Activated T-cell treated with anti-CD3 and anti-CD28 coated beads, Interleukin-2, amount 50 U/mL, for 4 hours (primary cell): Measurements from ENCODE around the gene CDYL2. TPM values are rescaled to one million over a fixed set of nuclear protein-coding genes. Genes with fewer than 3 reads are reported as not detected.

ENCODE experiments used
- ATAC-seq, 2 donors: fragments of 200-7000 bp; cut with Tn5 transposase; one replicate each; pipeline ENCODE4 v1.10.0; 2021
- DNase-seq: peaks from one replicate; pipeline ENCODE4 v3.0.0-alpha.2; 2020
- H3K27me3 Mint-ChIP-seq: one replicate; pipeline ENCODE4 v1.8.0; 2021; ENCODE audit warnings: low read depth, mixed read lengths
- H3K36me3 Mint-ChIP-seq: one replicate; pipeline ENCODE4 v1.8.0; 2022; ENCODE audit warnings: mixed read lengths; ENCODE audit not compliant: insufficient read depth
- H3K4me1 Mint-ChIP-seq: one replicate; pipeline ENCODE4 v1.8.0; 2021; ENCODE audit warnings: low read depth, mixed read lengths
- H3K4me3 Mint-ChIP-seq: one replicate; pipeline ENCODE4 v1.8.0; 2021; ENCODE audit warnings: mild to moderate bottlenecking, moderate library complexity, mixed read lengths
- H3K9me3 Mint-ChIP-seq: one replicate; pipeline ENCODE4 v1.8.0; 2021; ENCODE audit warnings: mixed read lengths
- total RNA-seq, 3 donors: library from RNA; stranded (reverse); gene quantifications; one replicate each; pipeline ENCODE4 v1.2.1, GENCODE V29; 2021

CDYL2 gene
- total RNA-seq, 3 donors from 2014 or later = 15.3 to 19.8 (median 15.6) TPM

GRCh38 chr16:80695020-80695419, 109.4 kb downstream of the CDYL2 start:
- peaks cover 7% of the 10 kb centered on the region for H3K9me3 Mint-ChIP-seq
- ATAC-seq (no peak), DNase-seq (no peak)
- H3K4me3 Mint-ChIP-seq = no peak overlapping the region
- peaks cover 3% of the 10 kb centered on the region for H3K36me3 Mint-ChIP-seq
- H3K4me1 Mint-ChIP-seq = peaks cover 52% of the 10 kb centered on the region
- no peaks in the 10 kb centered on the region for H3K27me3 Mint-ChIP-seq

GRCh38 chr16:80693553-80693952, 110.8 kb downstream of the CDYL2 start:
- peak in 1 of 2 donors; percentile 74 for ATAC-seq
- DNase-seq = no peak
- Mint-ChIP-seq H3K27me3 (no peaks in the 10 kb centered on the region), H3K4me3 (no peak overlapping the region), H3K4me1 (peaks cover 48% of the 10 kb centered on the region), H3K9me3 (peaks cover 7% of the 10 kb centered on the region), H3K36me3 (peaks cover 3% of the 10 kb centered on the region)

- H3K27me3 Mint-ChIP-seq = no peaks in the 10 kb centered on the region
- ATAC-seq (no peak), DNase-seq (no peak)
- H3K9me3 Mint-ChIP-seq = peaks cover 7% of the 10 kb centered on the region
- H3K4me3 Mint-ChIP-seq = no peak overlapping the region
- peaks cover 42% of the 10 kb centered on the region for H3K4me1 Mint-ChIP-seq
- peaks cover 3% of the 10 kb centered on the region for H3K36me3 Mint-ChIP-seq
Measured at GRCh38 chr16:80692270-80692669, 112.1 kb downstream of the CDYL2 start.

- H3K36me3 Mint-ChIP-seq = peaks cover 3% of the 10 kb centered on the region
- ATAC-seq = no peak
- H3K27me3 Mint-ChIP-seq = no peaks in the 10 kb centered on the region
- H3K4me1 Mint-ChIP-seq = peaks cover 42% of the 10 kb centered on the region
- H3K9me3 Mint-ChIP-seq = peaks cover 7% of the 10 kb centered on the region
- H3K4me3 Mint-ChIP-seq = no peak overlapping the region
- DNase-seq = no peak
Measured at GRCh38 chr16:80691111-80691741, 113.2 kb downstream of the CDYL2 start.

GRCh38 chr16:80689487-80689886, 114.9 kb downstream of the CDYL2 start:
- no peaks in the 10 kb centered on the region for H3K27me3 Mint-ChIP-seq
- no peak for DNase-seq
- H3K4me1 Mint-ChIP-seq = peaks cover 28% of the 10 kb centered on the region
- no peaks in the 10 kb centered on the region for H3K9me3 Mint-ChIP-seq
- H3K36me3 Mint-ChIP-seq = peaks cover 6% of the 10 kb centered on the region
- no peak for ATAC-seq
- no peak overlapping the region for H3K4me3 Mint-ChIP-seq

GRCh38 chr16:80687606-80688005, 116.8 kb downstream of the CDYL2 start:
- DNase-seq (no peak), ATAC-seq (no peak)
- H3K4me1 Mint-ChIP-seq = peaks cover 14% of the 10 kb centered on the region
- H3K27me3 Mint-ChIP-seq = no peaks in the 10 kb centered on the region
- H3K36me3 Mint-ChIP-seq = peaks cover 17% of the 10 kb centered on the region
- H3K9me3 Mint-ChIP-seq = no peaks in the 10 kb centered on the region
- no peak overlapping the region for H3K4me3 Mint-ChIP-seq

GRCh38 chr16:80684906-80685305, 119.5 kb downstream of the CDYL2 start:
- no peak for DNase-seq
- no peak for ATAC-seq
- Mint-ChIP-seq H3K36me3 (peaks cover 20% of the 10 kb centered on the region), H3K9me3 (no peaks in the 10 kb centered on the region), H3K27me3 (no peaks in the 10 kb centered on the region), H3K4me1 (peaks cover 5% of the 10 kb centered on the region), H3K4me3 (no peak overlapping the region)

- Mint-ChIP-seq H3K27me3 (no peaks in the 10 kb centered on the region), H3K9me3 (peaks cover 4% of the 10 kb centered on the region), H3K36me3 (peaks cover 26% of the 10 kb centered on the region), H3K4me1 (peaks cover 8% of the 10 kb centered on the region), H3K4me3 (no peak overlapping the region)
- ATAC-seq (no peak), DNase-seq (no peak)
Measured at GRCh38 chr16:80684136-80684765, 120.1 kb downstream of the CDYL2 start.

- H3K27me3 Mint-ChIP-seq = no peaks in the 10 kb centered on the region
- H3K9me3 Mint-ChIP-seq = peaks cover 4% of the 10 kb centered on the region
- no peak for DNase-seq
- H3K4me3 Mint-ChIP-seq = no peak overlapping the region
- H3K36me3 Mint-ChIP-seq = peaks cover 26% of the 10 kb centered on the region
- H3K4me1 Mint-ChIP-seq = peaks cover 8% of the 10 kb centered on the region
- ATAC-seq = no peak
Measured at GRCh38 chr16:80683646-80684045, 120.8 kb downstream of the CDYL2 start.

GRCh38 chr16:80682421-80683070, 121.9 kb downstream of the CDYL2 start:
- Mint-ChIP-seq H3K27me3 (no peaks in the 10 kb centered on the region), H3K9me3 (peaks cover 4% of the 10 kb centered on the region), H3K4me1 (peaks cover 8% of the 10 kb centered on the region), H3K4me3 (no peak overlapping the region), H3K36me3 (peaks cover 26% of the 10 kb centered on the region)
- DNase-seq (no peak), ATAC-seq (no peak)

GRCh38 chr16:80681436-80681835, 123.0 kb downstream of the CDYL2 start:
- DNase-seq = no peak
- no peak for ATAC-seq
- no peak overlapping the region for H3K4me3 Mint-ChIP-seq
- H3K4me1 Mint-ChIP-seq = peaks cover 13% of the 10 kb centered on the region
- no peaks in the 10 kb centered on the region for H3K27me3 Mint-ChIP-seq
- peaks cover 26% of the 10 kb centered on the region for H3K36me3 Mint-ChIP-seq
- peaks cover 4% of the 10 kb centered on the region for H3K9me3 Mint-ChIP-seq

- Mint-ChIP-seq H3K36me3 (peaks cover 25% of the 10 kb centered on the region), H3K4me3 (no peak overlapping the region), H3K9me3 (peaks cover 4% of the 10 kb centered on the region), H3K27me3 (no peaks in the 10 kb centered on the region), H3K4me1 (peaks cover 19% of the 10 kb centered on the region)
- ATAC-seq = no peak
- DNase-seq = no peak
Measured at GRCh38 chr16:80680839-80681238, 123.6 kb downstream of the CDYL2 start.

- ATAC-seq = peak in 1 of 2 donors; percentile 25
- Mint-ChIP-seq H3K27me3 (no peaks in the 10 kb centered on the region), H3K4me3 (no peak overlapping the region)
Measured at GRCh38 chr16:80680046-80680445, 124.4 kb downstream of the CDYL2 start.

GRCh38 chr16:80674884-80675283, 129.5 kb downstream of the CDYL2 start:
- Mint-ChIP-seq H3K4me1 (peaks cover 26% of the 10 kb centered on the region), H3K9me3 (peaks cover 7% of the 10 kb centered on the region), H3K4me3 (no peak overlapping the region), H3K27me3 (no peaks in the 10 kb centered on the region), H3K36me3 (peaks cover 17% of the 10 kb centered on the region)
- no peak for DNase-seq
- no peak for ATAC-seq

More at GRCh38 chr16:80680046-80680445, 124.4 kb downstream of the CDYL2 start:
- H3K4me1 Mint-ChIP-seq = peaks cover 19% of the 10 kb centered on the region
- peaks cover 4% of the 10 kb centered on the region for H3K9me3 Mint-ChIP-seq
- no peak for DNase-seq
- H3K36me3 Mint-ChIP-seq = peaks cover 28% of the 10 kb centered on the region

- DNase-seq (no peak), ATAC-seq (no peak)
- Mint-ChIP-seq H3K4me3 (no peak overlapping the region), H3K4me1 (peaks cover 25% of the 10 kb centered on the region), H3K36me3 (peaks cover 11% of the 10 kb centered on the region), H3K9me3 (peaks cover 4% of the 10 kb centered on the region), H3K27me3 (no peaks in the 10 kb centered on the region)
Measured at GRCh38 chr16:80672379-80672778, 132.0 kb downstream of the CDYL2 start.
